NCI-H345 treated with DMSO at 0.1 percent for 48 hours (cell line): ENCODE measurements around the gene PRKCQ.

Experiments
- DNase-seq: peaks from one replicate; lab custom pipeline; 2025; ENCODE audit not compliant: unreplicated experiment; lab: John Stamatoyannopoulos, UW

Gene PRKCQ

GRCh38 chr10:6569259-6569658 is 10.8 kb downstream of the PRKCQ start:
- no peak for DNase-seq

GRCh38 chr10:6567884-6568283 is 12.2 kb downstream of the PRKCQ start:
- DNase-seq: no peak

- no peak for DNase-seq
Observed at GRCh38 chr10:6567203-6567703, 12.8 kb downstream of the PRKCQ start.

- no peak for DNase-seq
Observed at GRCh38 chr10:6565588-6565987, 14.5 kb downstream of the PRKCQ start.

- no peak for DNase-seq
Observed at GRCh38 chr10:6564367-6564766, 15.7 kb downstream of the PRKCQ start.

- DNase-seq: no peak
Observed at GRCh38 chr10:6563731-6564130, 16.3 kb downstream of the PRKCQ start.

GRCh38 chr10:6563075-6563474 is 17.0 kb downstream of the PRKCQ start:
- DNase-seq: no peak

GRCh38 chr10:6562221-6562620 is 17.9 kb downstream of the PRKCQ start:
- DNase-seq: no peak

GRCh38 chr10:6561552-6561951 is 18.5 kb downstream of the PRKCQ start:
- no peak for DNase-seq

- DNase-seq: no peak
Observed at GRCh38 chr10:6558759-6559461, 21.2 kb downstream of the PRKCQ start.

GRCh38 chr10:6558272-6558671 is 21.8 kb downstream of the PRKCQ start:
- DNase-seq: no peak

- DNase-seq: no peak
Observed at GRCh38 chr10:6553937-6554336, 26.1 kb downstream of the PRKCQ start.

GRCh38 chr10:6543431-6544005 is 36.6 kb downstream of the PRKCQ start:
- no peak for DNase-seq

- DNase-seq: no peak
Observed at GRCh38 chr10:6542999-6543430, 37.1 kb downstream of the PRKCQ start.

- no peak for DNase-seq
Observed at GRCh38 chr10:6539833-6540232, 40.2 kb downstream of the PRKCQ start.

GRCh38 chr10:6537770-6538169 is 42.3 kb downstream of the PRKCQ start:
- no peak for DNase-seq

- DNase-seq: no peak
Observed at GRCh38 chr10:6536102-6536501, 44.0 kb downstream of the PRKCQ start.

GRCh38 chr10:6535156-6535764 is 44.8 kb downstream of the PRKCQ start:
- no peak for DNase-seq

- DNase-seq: no peak
Observed at GRCh38 chr10:6532321-6532720, 47.8 kb downstream of the PRKCQ start.

- DNase-seq: no peak
Observed at GRCh38 chr10:6530966-6531365, 49.1 kb downstream of the PRKCQ start.

- no peak for DNase-seq
Observed at GRCh38 chr10:6530211-6530840, 49.8 kb downstream of the PRKCQ start.
